Suprapubic skin (tissue), 4 donors: Measurements from ENCODE around the gene PDE6B.

ENCODE experiments used
- CTCF ChIP-seq, 2 donors: fragments of 200-600 bp in 1 of 2; fragments of 450-650 bp in 1 of 2; sonication (generic) in 1 of 2; IDR thresholded peaks; one replicate each; pipeline ENCODE4 v1.5.1; 2016 to 2019; ENCODE audit warnings: antibody characterized with exemption in 2 of 2, mild to moderate bottlenecking in 1 of 2, moderate library complexity in 1 of 2
- EP300 ChIP-seq: sonication (generic); formaldehyde crosslinking; IDR thresholded peaks from one replicate; pipeline ENCODE4 v1.6.1; 2017; ENCODE audit warnings: antibody characterized with exemption
- POLR2A ChIP-seq, 2 donors: fragments of 450-650 bp; IDR thresholded peaks; one replicate each; pipeline ENCODE4 v1.6.1; 2017; ENCODE audit warnings: antibody characterized with exemption in 2 of 2, mild to moderate bottlenecking in 2 of 2, moderate library complexity in 2 of 2
- POLR2AphosphoS5 ChIP-seq, 3 donors: sonication (generic); formaldehyde crosslinking; IDR thresholded peaks; one replicate each; pipeline ENCODE4 v1.6.1; 2017; ENCODE audit warnings: antibody characterized with exemption in 3 of 3

GRCh38 chr4:709348-709747 lies 84.0 kb downstream of the PDE6B start:
- TF ChIP-seq CTCF (IDR thresholded peaks at IDR 0.05) (no peak), POLR2AphosphoS5 (IDR thresholded peaks at IDR 0.05) (no peak), POLR2A (IDR thresholded peaks at IDR 0.05) (no peak), EP300 (no peak)
